ENCODE data around the gene ADCY10. TPM values are rescaled to one million over a fixed set of nuclear protein-coding genes. Genes with fewer than 3 reads are reported as not detected.

The ADCY10 gene
- total and polyA plus RNA-seq, 9 of the 15 experiments (the other 6 are each of a cell fraction or from before 2014, with no cell fraction given), result 0.08 to 0.86 (median 0.22) TPM

GRCh38 chr1:167803358-167804207, 110.4 kb downstream of the ADCY10 start (continued):
- TF ChIP-seq MECOM (CRISPR knock-in tag; IDR thresholded peaks at IDR 0.05), result no peak
- TF ChIP-seq SRSF7 (optimal IDR thresholded peaks at IDR 0.05; ENCODE audit: low read depth, low read length), result no peak
- TF ChIP-seq CBX3 (IDR thresholded peaks at IDR 0.05; ENCODE audit: borderline replicate concordance in 1 of 2, low read length in 2 of 2), result peak in 1 of 2 experiments; percentile 95; a peak in 2 of 3 replicates
- TF ChIP-seq CREBBP (IDR thresholded peaks at IDR 0.05; ENCODE audit: low read depth, low read length), result no peak
- no peak for TF ChIP-seq MCM3 (IDR thresholded peaks at IDR 0.05)
- TF ChIP-seq BRF1 (IDR thresholded peaks at IDR 0.05; ENCODE audit: borderline replicate concordance, extremely low read depth, insufficient read length), result no peak
- no peak for TF ChIP-seq ZC3H4 (CRISPR knock-in tag; IDR thresholded peaks at IDR 0.05; ENCODE audit: borderline replicate concordance)
- no peak for TF ChIP-seq FOXO4 (CRISPR knock-in tag; IDR thresholded peaks at IDR 0.05)
- TF ChIP-seq TRIM25 (IDR thresholded peaks at IDR 0.05; ENCODE audit: borderline replicate concordance), result no peak
- TF ChIP-seq ZNF174 (CRISPR knock-in tag; IDR thresholded peaks at IDR 0.05), result no peak
- no peak for TF ChIP-seq CEBPZ (IDR thresholded peaks at IDR 0.05; ENCODE audit: borderline replicate concordance, low read depth, low read length)
- TF ChIP-seq ELK3 (CRISPR knock-in tag; IDR thresholded peaks at IDR 0.05), result no peak
- TF ChIP-seq PML (IDR thresholded peaks at IDR 0.05; ENCODE audit: low read length), result no peak
- TF ChIP-seq FIP1L1 (IDR thresholded peaks at IDR 0.05; ENCODE audit: low read depth, low read length, poor library complexity, severe bottlenecking), result no peak
- TF ChIP-seq ZNF512 (tag; IDR thresholded peaks at IDR 0.05), result peak; percentile 81
- TF ChIP-seq NR2C2 (CRISPR knock-in tag; IDR thresholded peaks at IDR 0.05), result no peak
- 0 out of 2 replicates have a peak, but pooled peaks have one; percentile 28 for TF ChIP-seq NR2C2 (tag; IDR thresholded peaks at IDR 0.05)
- no peak for TF ChIP-seq ZNF140 (CRISPR knock-in tag; IDR thresholded peaks at IDR 0.05)
